GM21528 (cell line): Measurements from ENCODE around the gene SESN1.
"Not testable (repeated sequence)": the region's sequence is repeated elsewhere in the genome, so short reads cannot be mapped to it uniquely, and the experiment has no call there.

Experiments
- ATAC-seq: cut with Tn5 transposase; IDR thresholded peaks from one replicate; pipeline ENCODE4 v1.9.1; 2021; ENCODE audit warnings: mild to moderate bottlenecking, moderate library complexity; ENCODE audit not compliant: unreplicated experiment, low FRiP score

Gene SESN1

DNA sequence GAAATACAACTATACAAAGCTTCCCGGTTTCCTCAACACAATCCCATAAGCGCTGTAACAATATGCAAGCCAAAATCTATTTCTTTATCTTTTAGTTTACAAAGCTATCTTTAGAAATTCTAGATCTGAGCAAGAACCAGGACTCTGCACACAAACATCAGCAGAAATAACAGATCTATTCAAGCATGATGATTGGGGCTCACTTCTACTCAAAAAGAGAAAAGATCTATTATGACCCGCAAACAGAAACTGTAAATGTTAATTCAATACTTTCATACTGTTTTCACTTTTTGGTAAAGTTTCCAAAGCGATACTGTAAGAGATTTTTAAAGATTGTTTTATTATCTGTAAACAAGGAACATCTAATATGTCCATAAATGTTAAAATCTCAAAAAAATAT, 86.6 kb downstream of the SESN1 start:
- ATAC-seq: no peak

DNA sequence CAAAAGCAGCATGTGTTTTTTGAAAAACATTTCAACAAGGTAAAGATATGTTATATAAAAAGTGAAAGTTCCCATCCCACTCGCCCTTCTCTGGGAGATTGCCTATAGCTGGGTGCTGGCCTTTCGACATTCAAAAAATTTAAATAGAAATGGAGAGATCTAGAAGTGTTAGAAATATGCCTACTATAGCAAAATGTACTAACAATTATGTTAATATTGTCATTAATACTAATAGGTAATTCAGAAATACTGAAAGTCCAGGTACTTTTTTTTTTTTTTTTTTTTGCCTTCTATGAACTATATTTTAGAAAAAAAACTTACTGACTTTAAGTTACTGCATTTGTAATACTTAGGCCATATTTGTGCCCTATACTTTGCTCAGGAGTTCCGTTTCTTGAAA, 87.1 kb downstream of the SESN1 start:
- no peak for ATAC-seq

DNA sequence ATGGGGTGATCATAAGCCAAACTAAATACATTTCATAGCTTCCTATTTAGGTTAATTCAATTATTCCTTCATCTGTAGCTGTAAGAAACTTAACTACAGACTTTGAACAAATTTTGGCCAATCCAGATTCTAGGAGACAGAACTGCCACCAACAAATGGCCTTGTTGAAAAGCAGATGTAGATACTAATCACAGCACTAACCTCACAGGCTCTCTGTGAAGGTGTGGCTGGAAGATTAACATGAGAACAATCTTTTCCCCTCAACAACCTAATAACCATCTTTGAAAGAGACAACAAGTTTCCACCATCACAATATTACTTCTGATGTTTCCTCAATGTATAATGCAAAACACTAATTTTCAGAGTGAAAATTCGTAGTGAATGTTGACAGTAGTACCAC, 87.8 kb downstream of the SESN1 start:
- ATAC-seq: no peak

DNA sequence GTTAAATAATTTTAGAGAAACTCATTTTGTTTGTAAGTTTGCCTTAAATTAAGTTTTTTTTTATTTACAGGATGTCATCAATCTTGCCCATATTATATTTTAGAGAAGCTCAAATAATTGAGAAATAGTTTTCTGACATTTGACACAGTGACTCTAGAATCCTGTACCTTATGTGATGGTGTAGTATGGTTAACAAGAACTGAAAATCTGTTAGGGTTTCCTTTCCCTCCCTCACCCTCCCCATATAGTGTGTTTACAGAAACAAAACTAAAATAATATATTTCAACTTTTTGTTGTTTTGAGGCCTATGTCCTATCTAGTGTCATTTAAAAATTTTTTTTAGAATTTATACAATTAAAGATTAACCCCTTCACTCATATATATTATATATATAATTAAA, 91.8 kb downstream of the SESN1 start:
- ATAC-seq: no peak

DNA sequence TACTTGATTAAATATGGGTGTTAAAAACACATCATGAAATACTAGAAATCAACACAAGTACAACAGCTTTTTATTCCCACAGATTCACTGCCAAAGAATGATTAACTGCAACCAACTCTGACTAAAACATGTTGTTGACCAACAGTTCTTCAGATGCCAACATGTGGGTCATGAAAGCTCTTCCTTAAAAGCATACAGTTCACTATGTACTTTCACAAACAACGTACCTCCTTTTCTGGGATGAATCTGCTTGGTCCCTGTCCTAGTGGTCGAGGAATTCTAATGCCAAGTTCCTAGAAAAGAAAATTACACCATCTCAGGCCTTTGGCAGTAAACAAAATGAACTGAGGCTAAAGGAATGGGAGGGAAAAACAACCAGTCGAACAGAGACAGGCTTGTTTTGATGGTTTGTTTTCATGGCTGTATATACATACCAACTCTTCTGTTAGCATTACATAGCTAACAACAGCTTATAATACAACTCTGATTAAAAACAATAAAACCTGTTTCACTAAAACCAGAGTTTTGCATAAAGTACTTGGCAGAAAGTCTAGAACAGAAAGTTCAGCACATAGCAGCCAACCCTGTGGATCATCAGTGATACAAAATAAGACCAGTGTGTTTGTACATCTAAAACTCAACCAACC, 92.5 kb downstream of the SESN1 start:
- ATAC-seq: no peak

DNA sequence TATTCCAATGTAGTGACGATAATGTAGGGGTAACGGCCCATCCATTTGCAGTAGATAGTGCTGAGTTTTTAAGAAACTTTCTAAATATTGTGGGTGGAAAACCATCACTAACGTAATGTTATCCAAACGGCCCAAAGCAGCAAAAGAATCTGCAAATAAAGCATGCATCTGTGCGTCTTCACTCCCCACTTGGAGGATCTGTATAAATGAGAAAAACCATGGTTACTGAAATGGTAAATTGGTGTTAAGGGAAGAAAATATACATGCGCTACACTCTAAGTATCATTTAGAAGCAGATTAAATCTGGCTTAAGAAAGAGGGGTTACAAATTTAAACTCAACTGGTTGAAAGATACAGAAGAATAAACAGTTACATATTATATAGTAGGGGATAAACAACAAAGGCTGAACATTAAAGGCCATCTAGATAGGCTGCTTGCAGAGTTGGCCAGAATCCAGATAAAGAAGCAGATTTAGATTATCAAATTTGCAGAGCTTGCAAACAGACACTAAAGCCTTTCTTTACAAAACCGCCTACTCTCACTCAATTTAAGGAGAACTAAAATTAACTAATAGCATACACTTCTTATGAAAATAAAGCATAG, 93.3 kb downstream of the SESN1 start:
- no peak for ATAC-seq

DNA sequence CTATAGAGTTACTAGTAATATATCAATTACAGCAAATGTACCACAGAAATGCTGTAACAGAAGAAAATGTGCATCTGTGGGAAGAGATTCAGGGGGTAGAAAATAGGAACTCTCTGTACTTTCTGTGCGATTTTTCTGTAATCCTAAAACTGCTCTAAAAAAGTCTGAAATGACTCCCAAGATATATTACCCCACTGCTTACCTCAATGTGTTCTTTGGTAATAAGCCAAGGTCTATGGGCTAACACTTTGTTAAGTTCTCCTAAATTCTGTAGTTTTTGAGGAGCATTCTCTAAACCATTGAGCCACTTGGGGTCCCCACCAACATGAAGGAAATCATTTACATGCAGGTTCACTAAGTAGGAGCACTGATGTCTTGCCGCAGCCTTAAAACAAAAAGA, 94.4 kb downstream of the SESN1 start:
- no peak for ATAC-seq

DNA sequence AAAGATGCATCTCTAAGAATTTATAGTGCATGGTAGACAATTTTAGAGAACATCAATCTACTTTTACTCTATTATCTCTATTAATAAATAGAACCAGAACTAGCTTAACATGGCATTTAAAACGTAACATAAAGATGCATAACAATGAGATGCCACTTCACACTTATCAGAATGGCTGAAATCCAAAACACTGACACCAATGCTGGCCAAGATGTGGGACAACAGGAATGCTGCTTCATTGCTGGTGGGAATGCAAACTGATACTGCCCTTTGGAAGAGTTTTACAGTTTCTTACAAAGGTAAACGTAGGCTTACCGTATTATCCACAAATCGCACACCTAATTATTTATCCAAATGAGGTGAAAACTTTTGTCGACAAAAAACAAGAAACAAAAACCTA, 95.2 kb downstream of the SESN1 start:
- no peak for ATAC-seq

DNA sequence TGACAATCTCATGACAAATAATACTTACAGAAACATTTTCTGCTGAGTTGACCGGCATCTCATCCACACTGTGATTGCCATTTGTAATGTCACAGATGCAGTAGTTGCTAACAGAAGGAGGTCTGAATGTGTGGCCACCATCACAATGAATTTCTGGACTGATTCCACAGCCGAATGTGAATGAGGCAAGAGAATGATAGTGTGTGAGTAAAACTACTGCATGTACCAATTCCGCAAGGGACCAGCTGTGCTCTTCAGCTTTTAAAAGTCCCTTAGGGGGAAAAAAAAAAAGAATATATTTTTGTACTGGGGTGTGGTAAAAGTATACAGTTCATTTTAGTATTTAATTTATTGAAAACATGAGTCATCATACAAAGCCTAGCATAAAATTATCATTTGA, 96.2 kb downstream of the SESN1 start:
- no peak for ATAC-seq

DNA sequence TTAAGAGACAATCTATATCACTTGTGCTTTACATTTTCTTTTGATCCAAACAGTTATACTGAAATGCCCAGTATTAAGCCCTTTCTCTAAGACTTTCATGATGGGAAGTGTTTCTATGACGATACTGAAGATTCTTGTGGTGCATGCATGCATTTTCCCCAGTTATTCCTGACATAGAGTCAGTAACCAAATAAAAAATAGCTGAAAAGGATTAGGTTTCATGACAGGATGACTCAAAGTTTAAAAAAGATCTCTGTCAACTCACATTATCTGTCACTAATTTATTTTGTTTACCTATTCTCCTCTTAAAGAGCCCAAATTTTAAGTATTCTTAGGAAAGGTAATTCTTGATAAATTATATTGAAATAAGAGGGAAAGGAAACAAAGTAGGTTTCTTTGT, 98.4 kb downstream of the SESN1 start:
- no peak for ATAC-seq

DNA sequence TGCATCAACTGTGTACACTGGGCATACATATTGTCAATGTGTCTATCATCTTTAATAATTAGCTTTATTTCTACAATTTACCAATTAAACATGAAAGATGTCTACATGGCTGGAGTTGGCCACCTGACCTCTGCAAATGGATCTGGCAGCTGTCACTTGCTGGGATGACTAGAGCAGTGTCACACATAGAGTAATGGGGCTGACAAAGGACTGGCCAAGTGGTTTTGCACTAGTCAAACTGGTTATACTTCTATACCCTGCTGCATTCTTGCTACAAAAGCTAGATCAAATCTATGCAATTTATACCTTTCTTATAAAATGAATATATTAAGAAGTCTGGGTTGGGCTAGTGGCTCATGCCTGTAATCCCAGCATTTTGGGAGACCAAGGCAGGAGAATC, 99.3 kb downstream of the SESN1 start:
- no peak for ATAC-seq

DNA sequence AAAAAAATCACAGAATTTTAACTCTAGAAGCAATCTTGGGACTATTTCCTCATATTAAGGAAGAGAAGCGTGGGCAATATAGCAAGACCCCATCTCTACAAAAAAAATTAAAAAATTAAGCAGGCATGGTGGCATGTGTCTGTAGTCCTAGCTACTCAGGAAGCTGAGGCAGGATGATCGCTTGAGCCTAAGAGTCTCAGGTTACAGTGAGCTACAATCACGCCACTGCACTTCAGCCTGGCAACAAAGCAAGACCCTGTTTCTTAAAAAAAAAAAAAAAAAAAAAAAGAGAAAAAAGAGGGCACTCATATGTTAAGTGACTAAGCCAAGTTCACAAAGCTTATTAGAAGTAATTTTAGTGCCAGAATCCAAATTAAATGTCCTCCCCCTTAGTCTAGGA, 100.8 kb downstream of the SESN1 start:
- no peak for ATAC-seq

DNA sequence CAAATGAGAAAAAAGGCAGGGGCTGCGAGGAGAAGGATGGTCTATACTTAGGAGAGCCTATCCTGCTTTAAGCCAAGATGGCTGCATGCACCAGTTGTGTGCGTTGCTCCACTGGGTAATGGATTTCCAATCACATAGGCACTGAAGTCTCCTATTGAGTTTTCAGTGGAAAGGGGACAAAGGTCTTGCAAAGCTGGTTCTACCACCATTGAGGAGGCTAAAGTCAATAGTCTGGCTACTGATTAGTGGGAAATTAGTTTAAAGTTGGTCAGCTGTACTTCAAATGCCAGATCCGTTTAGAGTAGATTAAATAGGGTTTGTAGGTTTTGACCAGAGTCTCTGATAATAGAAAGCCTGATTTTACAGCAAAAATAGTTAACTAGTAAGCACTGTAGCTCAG, 104.9 kb downstream of the SESN1 start:
- no peak for ATAC-seq

DNA sequence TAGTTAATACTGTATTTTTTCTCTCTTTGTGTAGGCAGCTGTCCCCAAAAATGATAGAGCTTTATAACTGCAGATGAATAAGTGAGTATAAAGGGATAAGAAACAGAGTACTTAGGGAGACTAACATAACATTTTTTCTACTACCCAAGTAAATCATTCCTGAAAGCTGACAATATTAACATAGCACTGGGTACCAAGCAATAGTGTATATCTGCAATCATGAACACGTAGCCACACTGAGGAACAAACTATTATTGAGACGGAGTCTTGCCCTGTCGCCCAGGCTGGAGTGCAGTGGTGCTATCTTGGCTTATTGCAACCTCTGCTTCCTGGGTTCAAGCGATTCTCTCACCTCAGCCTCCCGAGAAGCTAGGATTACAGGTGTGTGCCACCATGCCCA, 105.9 kb downstream of the SESN1 start:
- ATAC-seq: no peak

DNA sequence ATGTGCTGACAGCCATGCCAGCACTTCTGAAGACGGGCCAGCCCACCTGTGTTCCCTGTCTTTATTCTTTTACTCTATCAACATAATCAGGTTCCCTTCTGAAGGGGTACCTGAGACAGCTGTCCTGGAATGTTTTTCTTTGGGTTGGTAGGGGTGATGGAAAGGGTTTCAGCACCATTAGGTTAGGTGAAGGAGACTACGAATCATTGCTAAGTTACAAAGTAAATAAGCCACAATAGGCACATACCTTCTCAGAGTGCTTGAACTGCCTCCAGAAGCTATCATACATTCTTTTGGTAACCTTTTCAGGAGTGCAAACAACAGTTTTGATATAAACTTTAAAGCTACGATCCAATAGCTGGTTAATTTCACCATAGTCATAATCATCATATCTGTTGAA, 106.3 kb downstream of the SESN1 start:
- no peak for ATAC-seq

DNA sequence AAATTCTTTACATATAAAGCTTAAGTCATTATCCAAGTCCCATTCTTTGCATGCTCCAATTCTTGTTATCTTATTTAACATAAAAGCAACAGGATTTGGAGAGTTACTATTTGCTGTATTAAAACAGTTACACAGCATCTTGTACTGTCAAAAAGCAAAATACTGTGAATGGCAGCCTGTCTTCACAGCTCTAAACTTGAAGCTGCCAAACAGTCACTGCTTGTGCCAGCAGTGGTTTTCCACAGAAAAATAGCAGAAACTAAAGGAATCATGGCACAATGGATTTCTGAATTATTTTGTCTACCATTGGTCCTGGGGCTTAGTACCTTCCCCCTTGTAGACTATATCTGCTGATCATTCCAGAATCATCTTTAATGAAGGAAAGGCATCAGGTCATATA, 107.5 kb downstream of the SESN1 start:
- no peak for ATAC-seq

DNA sequence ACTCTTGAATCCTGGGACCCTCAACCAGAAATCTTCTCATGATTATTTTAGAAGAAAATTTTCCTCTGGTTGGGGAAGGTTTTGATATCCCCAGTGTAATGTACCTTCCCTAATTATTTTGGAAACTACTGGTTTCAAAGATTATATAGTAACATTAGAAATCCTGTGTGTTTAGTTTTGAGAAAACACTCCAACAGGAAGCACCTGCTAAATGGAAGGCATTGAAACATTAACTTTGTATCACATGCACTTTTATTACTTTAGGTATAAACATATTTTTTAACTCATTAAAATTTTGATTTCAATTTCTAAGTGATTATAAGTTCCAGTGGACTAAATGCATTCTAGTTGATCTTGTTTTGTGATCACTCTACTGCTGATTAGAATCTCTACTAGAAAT, 109.3 kb downstream of the SESN1 start:
- ATAC-seq: no peak

DNA sequence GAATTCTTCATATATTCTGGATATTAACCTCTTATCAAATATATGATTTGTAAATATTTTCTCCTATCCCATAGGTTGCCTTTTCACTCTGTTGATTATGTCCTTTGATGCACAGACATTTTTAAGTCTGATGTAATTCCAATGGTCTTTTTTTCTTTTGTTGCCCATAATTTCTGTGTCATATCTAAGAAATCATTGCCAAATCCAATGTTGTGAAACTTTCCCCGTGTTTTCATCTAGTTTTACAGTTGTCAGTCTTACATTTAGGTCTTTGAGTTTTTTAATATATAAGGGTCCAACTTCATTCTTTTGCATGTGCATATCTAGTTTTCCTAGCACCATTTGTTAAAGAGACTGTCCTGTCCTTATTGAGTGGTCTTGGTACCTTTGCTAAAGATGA, 111.5 kb downstream of the SESN1 start:
- no peak for ATAC-seq

DNA sequence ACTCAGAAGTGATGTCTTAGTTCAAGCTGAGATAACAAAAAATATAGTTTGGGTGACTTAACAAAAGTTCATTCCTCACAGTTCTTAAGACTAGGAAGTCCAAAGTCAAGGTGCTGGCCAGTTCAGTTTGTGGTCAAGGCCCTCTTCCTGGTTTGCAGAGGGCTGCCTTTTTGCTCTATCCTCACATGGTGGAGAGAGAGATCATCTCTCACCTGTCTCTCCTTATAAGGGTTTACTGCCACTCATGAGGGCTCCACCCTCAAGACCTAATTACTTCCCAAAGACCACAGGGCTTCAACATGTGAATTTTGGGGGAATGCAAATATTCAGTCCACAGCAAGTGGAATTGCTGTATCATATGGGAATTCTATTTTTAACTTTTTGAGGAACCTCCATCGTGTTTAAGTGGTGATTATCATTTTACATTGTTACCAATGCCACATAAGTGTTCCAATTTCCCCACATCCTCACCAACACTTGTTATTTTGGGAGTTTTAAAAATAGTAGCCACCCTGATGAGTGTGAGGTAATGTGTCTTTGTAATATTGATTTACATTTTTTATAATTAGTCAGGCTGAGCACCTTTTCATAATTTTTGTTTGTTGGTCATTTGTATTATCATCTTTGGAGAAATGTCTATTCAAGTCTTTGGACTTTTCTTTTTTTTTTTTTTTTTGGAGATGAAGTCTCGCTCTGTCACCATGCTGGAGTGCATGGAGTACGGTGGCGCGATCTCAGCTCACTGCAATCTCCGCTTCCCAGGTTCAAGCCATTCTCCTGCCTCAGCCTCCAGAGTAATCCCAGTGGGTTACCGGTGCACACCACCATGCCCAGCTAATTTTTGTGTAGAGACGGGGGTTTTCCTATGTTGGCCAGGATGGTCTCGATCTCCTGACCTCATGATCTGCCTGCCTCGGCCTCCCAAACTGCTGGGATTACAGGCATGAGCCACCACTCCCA, 112.2 kb downstream of the SESN1 start:
- ATAC-seq: no peak

DNA sequence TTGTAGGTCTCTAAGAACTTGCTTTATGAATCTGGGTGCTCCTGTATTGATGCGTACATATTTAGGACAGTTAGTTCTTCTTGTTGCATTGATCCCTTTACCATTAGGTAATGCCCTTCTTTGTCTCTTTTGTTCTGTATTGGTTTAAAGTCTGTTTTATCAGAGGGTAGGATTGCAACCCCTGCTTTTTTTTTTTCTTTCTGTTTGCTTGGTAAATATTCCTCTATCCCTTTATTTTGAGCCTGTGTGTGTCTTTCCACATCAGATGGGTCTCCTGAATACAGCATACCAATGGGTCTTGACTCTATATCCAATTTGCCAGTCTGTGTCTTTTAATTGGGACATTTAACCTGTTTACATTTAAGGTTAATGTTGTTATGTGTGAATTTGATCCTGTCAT, 116.0 kb downstream of the SESN1 start:
- ATAC-seq: not testable (repeated sequence)

DNA sequence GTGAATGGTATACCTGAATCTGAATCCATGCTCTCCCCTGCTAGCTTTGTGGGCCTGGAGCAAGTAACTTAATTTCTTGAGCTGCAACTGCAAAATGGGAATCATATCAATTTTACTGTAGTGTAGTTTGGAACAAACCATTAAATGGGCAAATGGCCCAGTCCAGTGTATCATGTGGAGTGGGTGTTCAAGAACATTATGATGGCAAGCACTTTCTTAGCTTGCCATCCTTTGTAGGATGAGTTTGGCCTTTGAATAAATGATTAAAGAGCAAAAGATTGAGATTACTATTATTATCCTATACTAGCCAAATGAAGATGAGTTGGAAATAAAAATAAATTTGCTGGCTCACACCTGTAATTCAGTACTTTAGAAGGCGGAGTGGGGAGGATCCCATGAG, 120.4 kb downstream of the SESN1 start:
- no peak for ATAC-seq

DNA sequence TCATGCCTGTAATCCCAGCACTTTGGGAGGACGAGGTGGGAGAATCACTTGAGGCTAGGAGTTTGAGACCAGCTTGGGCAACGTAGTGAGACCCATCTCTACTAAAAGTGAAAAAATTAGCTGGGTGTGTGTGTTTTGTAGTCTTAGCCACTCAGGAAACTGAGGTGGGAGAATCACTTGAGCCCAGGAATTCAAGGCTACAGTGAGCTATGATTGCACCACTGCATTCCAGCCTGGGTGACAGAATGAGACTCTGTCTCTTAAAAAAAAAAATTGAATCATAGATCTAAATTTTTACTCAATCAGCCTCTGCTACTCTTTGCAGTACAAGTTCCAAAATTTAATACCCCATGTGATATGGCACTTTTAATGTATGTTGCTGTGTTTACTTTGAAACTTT, 124.9 kb downstream of the SESN1 start:
- no peak for ATAC-seq
